ENCODE results near the gene LCN10. TPM values are rescaled to one million over a fixed set of nuclear protein-coding genes. Genes with fewer than 3 reads are reported as not detected.

LCN10 gene
- total and polyA plus RNA-seq, 2 of the 13 experiments (the other 11 are each of a cell fraction or from before 2014, with no cell fraction given), result 0.53 to 0.61 TPM

DNA sequence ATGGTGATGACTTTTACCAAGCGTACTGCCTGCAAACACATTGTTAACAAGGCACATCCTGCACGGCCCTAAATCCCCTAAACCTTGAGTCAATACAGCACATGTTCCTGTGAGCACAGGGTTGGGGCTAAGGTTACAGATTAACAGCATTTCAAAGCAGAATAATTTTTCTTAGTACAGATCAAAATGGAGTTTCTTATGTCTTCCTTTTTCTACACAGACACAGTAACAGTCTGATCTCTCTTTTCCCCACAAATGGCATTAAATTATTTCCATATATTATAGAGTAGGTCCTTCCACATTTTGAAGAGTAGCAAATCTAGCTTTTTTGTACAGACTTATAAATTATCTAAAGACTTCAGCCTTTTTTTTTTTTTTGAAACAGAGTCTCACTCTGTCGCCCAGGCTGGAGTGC, 46.8 kb upstream of the LCN10 start (continued):
- 0 out of 2 replicates have a peak, but pooled peaks have one; percentile 5 for TF ChIP-seq ZFY (CRISPR knock-in tag; IDR thresholded peaks at IDR 0.05)
- TF ChIP-seq, protein P1, sequence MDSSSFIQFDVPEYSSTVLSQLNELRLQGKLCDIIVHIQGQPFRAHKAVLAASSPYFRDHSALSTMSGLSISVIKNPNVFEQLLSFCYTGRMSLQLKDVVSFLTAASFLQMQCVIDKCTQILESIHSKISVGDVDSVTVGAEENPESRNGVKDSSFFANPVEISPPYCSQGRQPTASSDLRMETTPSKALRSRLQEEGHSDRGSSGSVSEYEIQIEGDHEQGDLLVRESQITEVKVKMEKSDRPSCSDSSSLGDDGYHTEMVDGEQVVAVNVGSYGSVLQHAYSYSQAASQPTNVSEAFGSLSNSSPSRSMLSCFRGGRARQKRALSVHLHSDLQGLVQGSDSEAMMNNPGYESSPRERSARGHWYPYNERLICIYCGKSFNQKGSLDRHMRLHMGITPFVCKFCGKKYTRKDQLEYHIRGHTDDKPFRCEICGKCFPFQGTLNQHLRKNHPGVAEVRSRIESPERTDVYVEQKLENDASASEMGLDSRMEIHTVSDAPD (CRISPR knock-in tag; IDR thresholded peaks at IDR 0.05), result 0 out of 2 replicates have a peak, but pooled peaks have one; percentile 4
- no peak for TF ChIP-seq ZBTB38 (CRISPR knock-in tag; IDR thresholded peaks at IDR 0.05)
- peak; percentile 68 for TF ChIP-seq RARA (CRISPR knock-in tag; IDR thresholded peaks at IDR 0.05)
- TF ChIP-seq SNRNP70 (IDR thresholded peaks at IDR 0.05; ENCODE audit: low read depth, low read length), result no peak
- TF ChIP-seq MED1 (CRISPR knock-in tag; IDR thresholded peaks at IDR 0.05), result peak; percentile 36; the same call in 1 of the 2 replicates
- peak; percentile 66 for TF ChIP-seq ETV5 (CRISPR knock-in tag; IDR thresholded peaks at IDR 0.05; ENCODE audit: borderline replicate concordance)
- peak in 1 of 2 experiments; percentile 85; a peak in 2 of 4 replicates for TF ChIP-seq EP300 (IDR thresholded peaks at IDR 0.05; ENCODE audit: low read depth in 2 of 2, low read length in 2 of 2)
- TF ChIP-seq EP300 (CRISPR knock-in tag; IDR thresholded peaks at IDR 0.05; ENCODE audit: borderline replicate concordance), result no peak
- 0 out of 2 replicates have a peak, but pooled peaks have one; percentile 20 for TF ChIP-seq STAT5B (CRISPR knock-in tag; IDR thresholded peaks at IDR 0.05)
- TF ChIP-seq CREM (IDR thresholded peaks at IDR 0.05), result peak; percentile 71
- no peak for TF ChIP-seq CREM (CRISPR knock-in tag; IDR thresholded peaks at IDR 0.05)
- TF ChIP-seq ZNF570 (CRISPR knock-in tag; IDR thresholded peaks at IDR 0.05; ENCODE audit: borderline replicate concordance), result no peak
- TF ChIP-seq, protein P2, sequence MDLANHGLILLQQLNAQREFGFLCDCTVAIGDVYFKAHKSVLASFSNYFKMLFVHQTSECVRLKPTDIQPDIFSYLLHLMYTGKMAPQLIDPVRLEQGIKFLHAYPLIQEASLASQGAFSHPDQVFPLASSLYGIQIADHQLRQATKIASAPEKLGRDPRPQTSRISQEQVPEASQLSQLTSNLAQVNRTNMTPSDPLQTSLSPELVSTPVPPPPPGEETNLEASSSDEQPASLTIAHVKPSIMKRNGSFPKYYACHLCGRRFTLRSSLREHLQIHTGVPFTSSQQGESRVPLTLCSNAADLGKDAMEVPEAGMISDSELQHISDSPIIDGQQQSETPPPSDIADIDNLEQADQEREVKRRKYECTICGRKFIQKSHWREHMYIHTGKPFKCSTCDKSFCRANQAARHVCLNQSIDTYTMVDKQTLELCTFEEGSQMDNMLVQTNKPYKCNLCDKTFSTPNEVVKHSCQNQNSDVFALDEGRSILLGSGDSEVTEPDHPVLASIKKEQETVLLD (CRISPR knock-in tag; IDR thresholded peaks at IDR 0.05; ENCODE audit: low read depth), result no peak
- no peak for TF ChIP-seq NCOR1 (IDR thresholded peaks at IDR 0.05; ENCODE audit: borderline replicate concordance, low read length)
- TF ChIP-seq SPEN (CRISPR knock-in tag; IDR thresholded peaks at IDR 0.05; ENCODE audit: low read depth), result no peak
